K562 (cell line): ENCODE data around the gene LRMDA. TPM values are rescaled to one million over a fixed set of nuclear protein-coding genes. Genes with fewer than 3 reads are reported as not detected.

Source experiments
- ATAC-seq: fragments of 200-7000 bp; cut with Tn5 transposase; 3 replicates; pipeline ENCODE4 v1.9.1; 2020; ENCODE audit warnings: moderate library complexity
- BruUV-seq: library from RNA; stranded (reverse); fragments of 400-500 nt; replicated peaks from 2 replicates; lab custom pipeline; 2021; lab: Mats Ljungman, UMichigan
- CTCF ChIA-PET: fragments of 300-600 bp; formaldehyde crosslinking; extraction: SDS; loops from one replicate; lab custom pipeline; 2021; ENCODE audit warnings: low intra/inter-chr PET ratio; lab: Yijun Ruan, JAX
- POLR2A ChIA-PET: fragments of 300-600, 350-650 bp; sonication (Branson Sonifier 250); formaldehyde crosslinking; extraction: SDS; loops from one replicate; lab custom pipeline; 2021; ENCODE audit warnings: antibody characterized with exemption, inconsistent platforms; lab: Yijun Ruan, JAX
- DNase-seq, 4 experiments: peaks; one replicate each; pipeline versions ENCODE4 v3.0.0 to v3.0.0-alpha.2; 2011 to 2018; ENCODE audit warnings: low spot score in 3 of 4, mixed read lengths in 3 of 4; ENCODE audit errors: extremely low read depth in 1 of 4
- FAIRE-seq: peaks from 2 replicates; lab custom pipeline; 2011; peaks lifted over from hg19 to GRCh38; lab: Jason Lieb, UNC
- H2AFZ ChIP-seq: 2 replicates; pipeline ENCODE4 v1.6.0; 2011; ENCODE audit warnings: low read depth, low read length, control low read depth, inconsistent platforms
- H3K27ac ChIP-seq: fragments of 200-600 bp; 3 replicates; pipeline ENCODE4 v1.8.0; 2011; ENCODE audit warnings: low read depth, mild to moderate bottlenecking, control low read depth, inconsistent platforms, low read length, moderate library complexity, mixed read lengths; ENCODE audit errors: extremely low read depth
- H3K27me3 ChIP-seq, 2 experiments: fragments of 300-600 bp in 1 of 2; 2 replicates in 1 of 2; 3 replicates in 1 of 2; pipeline versions ENCODE4 v1.6.0 to v1.8.0; 2011; ENCODE audit warnings: inconsistent platforms in 2 of 2, low read length in 2 of 2, mild to moderate bottlenecking in 1 of 2, mixed read lengths in 1 of 2, moderate library complexity in 1 of 2; ENCODE audit not compliant: control insufficient read depth in 2 of 2, insufficient read depth in 2 of 2
- H3K36me3 ChIP-seq: fragments of 300-600 bp; 3 replicates; pipeline ENCODE4 v1.8.0; 2011; ENCODE audit warnings: mild to moderate bottlenecking, low read length, inconsistent platforms; ENCODE audit not compliant: control insufficient read depth, insufficient read depth
- H3K4me1 ChIP-seq, 2 experiments: fragments of 200-600 bp in 1 of 2; replicated peaks in 1 of 2; 2 replicates in 1 of 2; 3 replicates in 1 of 2; pipeline versions ENCODE4 v1.5.1 to v1.8.0; 2011; ENCODE audit warnings: inconsistent platforms in 2 of 2, low read length in 2 of 2, mild to moderate bottlenecking in 1 of 2, mixed read lengths in 1 of 2, moderate library complexity in 1 of 2; ENCODE audit not compliant: control insufficient read depth in 2 of 2, insufficient read depth in 2 of 2
- H3K4me2 ChIP-seq: 2 replicates; pipeline ENCODE4 v1.6.1; 2011; ENCODE audit warnings: low read length, control low read depth, inconsistent platforms, mixed read lengths; ENCODE audit not compliant: insufficient read depth
- H3K4me3 ChIP-seq: fragments of 200-600 bp; sonication (generic), shearing (Covaris generic); 2 replicates; pipeline ENCODE4 v1.5.1; 2016; ENCODE audit warnings: control low read depth, inconsistent platforms
- H3K79me2 ChIP-seq: fragments of 200-600 bp; 3 replicates; pipeline ENCODE4 v1.8.0; 2011; ENCODE audit warnings: low read length, inconsistent platforms; ENCODE audit not compliant: control insufficient read depth, insufficient read depth
- H3K9ac ChIP-seq, 2 experiments: 2 replicates each; pipeline versions ENCODE4 v1.6.0 to v1.6.1; 2011; ENCODE audit warnings: low read depth in 2 of 2, low read length in 2 of 2, control low read depth in 1 of 2, inconsistent platforms in 1 of 2, mild to moderate bottlenecking in 1 of 2, mixed read lengths in 1 of 2; ENCODE audit not compliant: insufficient read depth in 1 of 2
- H3K9me1 ChIP-seq: one replicate; pipeline ENCODE4 v1.6.0; 2011; ENCODE audit warnings: inconsistent platforms, mild to moderate bottlenecking, low read length, moderate library complexity; ENCODE audit not compliant: control insufficient read depth, insufficient read depth
- H3K9me3 ChIP-seq: replicated peaks from 2 replicates; pipeline ENCODE4 v1.5.1; 2011; ENCODE audit warnings: low read depth, low read length, inconsistent platforms; ENCODE audit not compliant: control insufficient read depth, insufficient read depth
- H4K20me1 ChIP-seq: replicated peaks from 2 replicates; pipeline ENCODE4 v1.6.1; 2011; ENCODE audit warnings: low read length, inconsistent platforms, mixed read lengths; ENCODE audit not compliant: control insufficient read depth, insufficient read depth
- CEBPG ChIP-seq, 3 experiments: fragments of 200-800 bp in 1 of 3; sonication (Bioruptor generic) in 1 of 3; sonication (generic) in 1 of 3; formaldehyde crosslinking in 1 of 3; IDR thresholded peaks in 2 of 3; conservative IDR thresholded peaks in 1 of 3; 2 replicates each; pipeline versions ENCODE4 v1.6.1 to v1.8.0; 2016 to 2022; ENCODE audit warnings: missing compliant biosample characterization in 2 of 3, missing genetic modification characterization in 2 of 3, mild to moderate bottlenecking in 1 of 3, missing genetic modification reagents in 1 of 3
- CHD2 ChIP-seq: IDR thresholded peaks from 2 replicates; pipeline ENCODE4 v1.6.1; 2011; ENCODE audit warnings: low read depth, low read length
- FIP1L1 ChIP-seq: fragments of 200-400 bp; formaldehyde crosslinking; IDR thresholded peaks from 2 replicates; pipeline ENCODE4 v1.6.1; 2018; ENCODE audit warnings: mild to moderate bottlenecking, low read depth, low read length; ENCODE audit not compliant: poor library complexity, severe bottlenecking
- HNRNPK ChIP-seq: fragments of 200-400 bp; formaldehyde crosslinking; IDR thresholded peaks from one replicate; pipeline ENCODE4 v1.6.1; 2018; ENCODE audit warnings: mild to moderate bottlenecking, low read depth, low read length; ENCODE audit not compliant: poor library complexity, severe bottlenecking
- HSF4 ChIP-seq: fragments of 250-450 bp; sonication (Bioruptor Pico); IDR thresholded peaks from 2 replicates; pipeline ENCODE4 v2.1.2; 2022; ENCODE audit warnings: mild to moderate bottlenecking, moderate library complexity, borderline replicate concordance
- MTF1 ChIP-seq: fragments of 250-450 bp; sonication (Bioruptor Pico); IDR thresholded peaks from 2 replicates; pipeline ENCODE4 v1.9.0; 2021; ENCODE audit warnings: moderate library complexity, mild to moderate bottlenecking, inconsistent platforms, borderline replicate concordance
- NCOR1 ChIP-seq: fragments of 450-650 bp; IDR thresholded peaks from 2 replicates; pipeline ENCODE4 v1.6.1; 2016; ENCODE audit warnings: mild to moderate bottlenecking, moderate library complexity
- RBM14 ChIP-seq: fragments of 200-400 bp; formaldehyde crosslinking; IDR thresholded peaks from 2 replicates; pipeline ENCODE4 v1.6.1; 2018; ENCODE audit warnings: low read depth, mild to moderate bottlenecking, low read length, moderate library complexity, borderline replicate concordance; ENCODE audit not compliant: insufficient read depth
- SMAD4 ChIP-seq: fragments of 250-450 bp; sonication (Bioruptor Pico); conservative IDR thresholded peaks from 2 replicates; pipeline ENCODE4 v1.8.0; 2021; ENCODE audit warnings: inconsistent platforms, mild to moderate bottlenecking, moderate library complexity
- XRCC4 ChIP-seq: IDR thresholded peaks from one replicate; pipeline ENCODE4 v1.6.1; 2011; ENCODE audit not compliant: insufficient read depth, insufficient read length; ENCODE audit errors: extremely low read depth
- ZFX ChIP-seq: sonication (generic); formaldehyde crosslinking; IDR thresholded peaks from 2 replicates; pipeline ENCODE4 v1.8.0; 2022; ENCODE audit warnings: mild to moderate bottlenecking, missing genetic modification reagents, moderate library complexity
- WGBS: fragments of 100-300 bp; shearing (Covaris generic); methylation state at CpG from one replicate; pipeline ENCODE4 v1.1.6; 2016; ENCODE audit warnings: low coverage, mixed read lengths; ENCODE audit not compliant: insufficient coverage; ENCODE audit errors: missing lambda C conversion rate; 5-methylcytosine and 5-hydroxymethylcytosine counted together
- in situ Hi-C: fragments of 300-500 bp; cut with MboI; formaldehyde crosslinking; loops from 4 replicates; pipeline ENCODE4 v1.15.0; 2018; ENCODE audit warnings: inconsistent platforms, mixed read lengths
- intact Hi-C: fragments of 100-400 bp; cut with micrococcal nuclease; formaldehyde crosslinking; loops from 2 replicates; pipeline ENCODE4 v1.14.2; 2022
- polyA plus RNA-seq, 8 experiments: library from polyadenylated mRNA; depleted of rRNA in 4 of 8; stranded (reverse) in 5 of 8; unstranded in 3 of 8; fragments of >200 nt; fragmentation: Nextera tagmentation in 2 of 8; fragmentation: Illumina TruSeq in 1 of 8; extraction: Ambion mirVana in 2 of 8; extraction: Trizol in 1 of 8; gene quantifications; 2 replicates each; pipeline versions ENCODE4 v1.2.1 to v1.2.3, GENCODE V29; 2011 to 2014; ENCODE audit warnings: inconsistent platforms in 1 of 8, missing spikeins in 1 of 8
- total RNA-seq, 7 experiments: library from RNA; depleted of rRNA in 6 of 7; stranded (reverse); fragments of >200 nt in 6 of 7; fragmentation: Illumina TruSeq in 2 of 7; extraction: Trizol in 2 of 7; gene quantifications; 2 replicates each; pipeline versions ENCODE4 v1.2.1 to v1.2.3, GENCODE V29; 2011 to 2021; ENCODE audit warnings: low replicate concordance in 1 of 7
- TF ChIP-seq, protein P1 (sequence below): fragments of 250-450 bp; sonication (Bioruptor Pico); IDR thresholded peaks from 2 replicates; pipeline ENCODE4 v1.8.0; 2021; ENCODE audit warnings: moderate library complexity, mild to moderate bottlenecking, inconsistent platforms
- TF ChIP-seq, protein P2 (sequence below), 2 experiments: fragments of 450-650 bp; conservative IDR thresholded peaks; 2 replicates each; pipeline ENCODE4 v1.6.1; 2017; ENCODE audit warnings: mild to moderate bottlenecking in 2 of 2, moderate library complexity in 2 of 2

Gene LRMDA
- total and polyA plus RNA-seq, 9 of the 15 experiments (the other 6 are each of a cell fraction or from before 2014, with no cell fraction given) = 0.25 TPM; not detected in 8

DNA sequence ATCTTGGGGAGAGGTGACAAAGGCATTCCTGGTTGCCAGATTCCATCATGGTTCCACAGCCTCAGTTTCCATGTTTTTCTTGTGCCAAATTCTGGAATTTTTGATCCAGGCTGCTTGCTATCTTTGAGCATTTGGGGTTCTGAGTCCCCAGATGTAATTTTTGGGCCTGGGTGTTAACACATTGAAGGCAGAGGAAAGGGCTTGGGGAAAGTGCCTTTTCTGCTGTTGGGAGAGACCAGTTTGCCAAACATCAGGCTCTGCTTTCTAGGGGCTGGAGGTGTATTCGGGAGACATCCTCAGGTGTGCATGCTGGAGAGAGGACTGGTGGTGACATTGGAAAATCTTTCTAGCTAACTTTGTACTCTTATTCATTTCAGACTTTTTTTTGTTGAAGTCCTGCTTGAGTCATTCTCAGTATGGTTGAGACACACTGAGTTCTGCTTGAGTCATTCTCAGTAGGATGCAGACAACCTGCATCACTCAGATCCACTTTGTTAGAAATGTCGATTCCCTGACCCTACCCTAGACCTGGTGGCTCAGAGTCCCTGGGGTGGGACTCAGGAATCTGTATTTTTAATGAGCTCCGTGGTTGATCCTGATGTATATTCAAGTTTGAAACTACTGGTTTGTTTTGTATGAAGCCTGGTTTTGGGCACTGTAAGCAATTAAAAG is 101.0 kb downstream of the LRMDA start:
- Histone ChIP-seq H3K4me1 (no peaks in the 10 kb centered on the region), H3K9ac (no peak overlapping the region), H3K9me1 (no peaks in the 10 kb centered on the region), H4K20me1 (0 out of 2 replicates have a peak, but pooled peaks cover 2% of the 10 kb centered on the region), H3K4me2 (no peak overlapping the region), H3K36me3 (no peaks in the 10 kb centered on the region), H3K4me3 (no peak overlapping the region), H3K27ac (no peak overlapping the region), H2AFZ (no peak overlapping the region), H3K27me3 (no peaks in the 10 kb centered on the region), H3K9me3 (no peaks in the 10 kb centered on the region), H3K79me2 (no peaks in the 10 kb centered on the region)
- DNase-seq (no peak), FAIRE-seq (no peak), ATAC-seq (no peak)
- POLR2A ChIA-PET = interaction anchor here (0.8 kb wide), 1 partner anchor 9 kb away, joined by 4 read pairs; no protein-coding TSS in a partner anchor
- no peak for TF ChIP-seq HSF4
- no peak for TF ChIP-seq RBM14
- TF ChIP-seq MTF1 (CRISPR knock-in tag) = no peak
- no peak for TF ChIP-seq CEBPG (CRISPR knock-in tag; IDR thresholded peaks at IDR 0.05)
- no peak for TF ChIP-seq CEBPG (tag; conservative IDR thresholded peaks at IDR 0.05 in 1 of 2, IDR thresholded peaks at IDR 0.05 in 1 of 2)
- TF ChIP-seq FIP1L1 = no peak
- TF ChIP-seq, protein P1, sequence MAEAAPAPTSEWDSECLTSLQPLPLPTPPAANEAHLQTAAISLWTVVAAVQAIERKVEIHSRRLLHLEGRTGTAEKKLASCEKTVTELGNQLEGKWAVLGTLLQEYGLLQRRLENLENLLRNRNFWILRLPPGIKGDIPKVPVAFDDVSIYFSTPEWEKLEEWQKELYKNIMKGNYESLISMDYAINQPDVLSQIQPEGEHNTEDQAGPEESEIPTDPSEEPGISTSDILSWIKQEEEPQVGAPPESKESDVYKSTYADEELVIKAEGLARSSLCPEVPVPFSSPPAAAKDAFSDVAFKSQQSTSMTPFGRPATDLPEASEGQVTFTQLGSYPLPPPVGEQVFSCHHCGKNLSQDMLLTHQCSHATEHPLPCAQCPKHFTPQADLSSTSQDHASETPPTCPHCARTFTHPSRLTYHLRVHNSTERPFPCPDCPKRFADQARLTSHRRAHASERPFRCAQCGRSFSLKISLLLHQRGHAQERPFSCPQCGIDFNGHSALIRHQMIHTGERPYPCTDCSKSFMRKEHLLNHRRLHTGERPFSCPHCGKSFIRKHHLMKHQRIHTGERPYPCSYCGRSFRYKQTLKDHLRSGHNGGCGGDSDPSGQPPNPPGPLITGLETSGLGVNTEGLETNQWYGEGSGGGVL (CRISPR knock-in tag) = no peak
- no peak for TF ChIP-seq HNRNPK
- TF ChIP-seq SMAD4 = no peak
- TF ChIP-seq NCOR1 = no peak
- TF ChIP-seq, protein P2, sequence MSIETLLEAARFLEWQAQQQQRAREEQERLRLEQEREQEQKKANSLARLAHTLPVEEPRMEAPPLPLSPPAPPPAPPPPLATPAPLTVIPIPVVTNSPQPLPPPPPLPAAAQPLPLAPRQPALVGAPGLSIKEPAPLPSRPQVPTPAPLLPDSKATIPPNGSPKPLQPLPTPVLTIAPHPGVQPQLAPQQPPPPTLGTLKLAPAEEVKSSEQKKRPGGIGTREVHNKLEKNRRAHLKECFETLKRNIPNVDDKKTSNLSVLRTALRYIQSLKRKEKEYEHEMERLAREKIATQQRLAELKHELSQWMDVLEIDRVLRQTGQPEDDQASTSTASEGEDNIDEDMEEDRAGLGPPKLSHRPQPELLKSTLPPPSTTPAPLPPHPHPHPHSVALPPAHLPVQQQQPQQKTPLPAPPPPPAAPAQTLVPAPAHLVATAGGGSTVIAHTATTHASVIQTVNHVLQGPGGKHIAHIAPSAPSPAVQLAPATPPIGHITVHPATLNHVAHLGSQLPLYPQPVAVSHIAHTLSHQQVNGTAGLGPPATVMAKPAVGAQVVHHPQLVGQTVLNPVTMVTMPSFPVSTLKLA (conservative IDR thresholded peaks at IDR 0.05) = no peak
- no peak for TF ChIP-seq CHD2
- no peak for TF ChIP-seq ZFX
- TF ChIP-seq XRCC4 = no peak
- in situ Hi-C loops = no loop called here
- CTCF ChIA-PET = no interaction called here
- 0% methylated on average over 3 of the region's 3 CpGs for WGBS
- no TSS peak for BruUV-seq
- intact Hi-C loops = no loop called here
